IMR-90 (cell line): ENCODE data around the gene COX5B. TPM values are rescaled to one million over a fixed set of nuclear protein-coding genes. Genes with fewer than 3 reads are reported as not detected.

Experiments used
- ATAC-seq: fragments of 200-7000 bp; cut with Tn5 transposase; 2 replicates; pipeline ENCODE4 v1.9.1; 2020; ENCODE audit warnings: low read depth, mild to moderate bottlenecking, moderate library complexity
- BruUV-seq: library from RNA; stranded (reverse); fragments of 400-500 nt; replicated peaks from 2 replicates; lab custom pipeline; 2021; lab: Mats Ljungman, UMichigan
- CTCF ChIA-PET: fragments of 300-600 bp; formaldehyde crosslinking; extraction: SDS; loops from one replicate; lab custom pipeline; 2021; ENCODE audit warnings: antibody characterized with exemption; lab: Yijun Ruan, JAX
- POLR2A ChIA-PET: fragments of 300-600 bp; sonication (Branson Sonifier 250); formaldehyde crosslinking; loops from one replicate; lab custom pipeline; 2022; ENCODE audit warnings: antibody characterized with exemption; ENCODE audit not compliant: unreplicated experiment; lab: Charles Lee
- DNase-seq: peaks from one replicate; pipeline ENCODE4 v3.0.0; 2013
- H2AFZ ChIP-seq: replicated peaks from 2 replicates; pipeline ENCODE3; 2013; ENCODE audit warnings: low read length, mild to moderate bottlenecking; ENCODE audit not compliant: poor library complexity
- H2AK5ac ChIP-seq: 2 replicates; pipeline ENCODE4 v1.6.1; 2013; ENCODE audit warnings: low read depth, low read length, inconsistent platforms
- H2AK9ac ChIP-seq: replicated peaks from 2 replicates; pipeline ENCODE3; 2013; ENCODE audit warnings: mild to moderate bottlenecking, low read depth, low read length, moderate library complexity; ENCODE audit not compliant: poor library complexity
- H2BK120ac ChIP-seq: 2 replicates; pipeline ENCODE4 v1.6.1; 2013; ENCODE audit warnings: low read depth, low read length, inconsistent platforms
- H2BK15ac ChIP-seq: 3 replicates; pipeline ENCODE4 v1.6.1; 2013; ENCODE audit warnings: low read depth, low read length, inconsistent platforms
- H2BK20ac ChIP-seq: 2 replicates; pipeline ENCODE4 v1.6.1; 2013; ENCODE audit warnings: low read depth, mild to moderate bottlenecking, inconsistent platforms, low read length, moderate library complexity
- H2BK5ac ChIP-seq: 2 replicates; pipeline ENCODE4 v1.6.1; 2013; ENCODE audit warnings: mild to moderate bottlenecking, low read depth, low read length, inconsistent platforms; ENCODE audit not compliant: poor library complexity, severe bottlenecking
- H3K14ac ChIP-seq: replicated peaks from 2 replicates; pipeline ENCODE4 v1.6.1; 2013; ENCODE audit warnings: low read depth, low read length, inconsistent platforms
- H3K18ac ChIP-seq: 2 replicates; pipeline ENCODE4 v1.6.1; 2013; ENCODE audit warnings: low read depth, low read length, control low read depth
- H3K23ac ChIP-seq: 2 replicates; pipeline ENCODE4 v1.6.1; 2013; ENCODE audit warnings: low read depth, low read length, inconsistent platforms
- H3K27ac ChIP-seq: 2 replicates; pipeline ENCODE4 v1.5.1; 2013; ENCODE audit warnings: mild to moderate bottlenecking, control low read depth, low read length; ENCODE audit not compliant: insufficient read depth
- H3K27me3 ChIP-seq: 2 replicates; pipeline ENCODE4 v1.6.1; 2013; ENCODE audit warnings: low read length; ENCODE audit not compliant: control insufficient read depth, insufficient read depth
- H3K36me3 ChIP-seq: 2 replicates; pipeline ENCODE4 v1.6.1; 2013; ENCODE audit warnings: low read length, mixed read lengths; ENCODE audit not compliant: control insufficient read depth, insufficient read depth
- H3K4ac ChIP-seq: 2 replicates; pipeline ENCODE4 v1.6.1; 2013; ENCODE audit warnings: low read depth, low read length, inconsistent platforms
- H3K4me1 ChIP-seq: 2 replicates; pipeline ENCODE4 v1.6.1; 2013; ENCODE audit warnings: low read length, mixed read lengths; ENCODE audit not compliant: control insufficient read depth, insufficient read depth
- H3K4me2 ChIP-seq: 2 replicates; pipeline ENCODE4 v1.6.1; 2013; ENCODE audit warnings: low read depth, mild to moderate bottlenecking, control low read depth, low read length, moderate library complexity
- H3K4me3 ChIP-seq: 2 replicates; pipeline ENCODE4 v1.5.1; 2013; ENCODE audit warnings: low read depth, mild to moderate bottlenecking, control low read depth, low read length, moderate library complexity; ENCODE audit not compliant: insufficient read depth
- H3K56ac ChIP-seq: 2 replicates; pipeline ENCODE4 v1.6.1; 2013; ENCODE audit warnings: low read length, inconsistent platforms; ENCODE audit not compliant: insufficient read depth; ENCODE audit errors: extremely low read depth
- H3K79me1 ChIP-seq, 2 experiments: 2 replicates each; pipeline ENCODE4 v1.6.1; 2013; ENCODE audit warnings: low read length in 2 of 2, inconsistent platforms in 1 of 2, low read depth in 1 of 2
- H3K9ac ChIP-seq: 2 replicates; pipeline ENCODE4 v1.6.1; 2013; ENCODE audit warnings: low read depth, low read length, control low read depth
- H3K9me1 ChIP-seq: 2 replicates; pipeline ENCODE4 v1.6.1; 2013; ENCODE audit warnings: low read length, inconsistent platforms; ENCODE audit not compliant: insufficient read depth
- H3K9me3 ChIP-seq: 2 replicates; pipeline ENCODE4 v1.6.1; 2013; ENCODE audit warnings: low read length; ENCODE audit not compliant: control insufficient read depth, insufficient read depth
- H4K20me1 ChIP-seq: 2 replicates; pipeline ENCODE4 v1.6.1; 2013; ENCODE audit warnings: low read length, inconsistent platforms; ENCODE audit not compliant: insufficient read depth
- H4K5ac ChIP-seq: 2 replicates; pipeline ENCODE4 v1.6.1; 2013; ENCODE audit warnings: mild to moderate bottlenecking, low read depth, low read length, control low read depth
- H4K8ac ChIP-seq, 2 experiments: 2 replicates each; pipeline ENCODE4 v1.6.1; 2013; ENCODE audit warnings: low read depth in 2 of 2, low read length in 2 of 2, control low read depth in 1 of 2, inconsistent platforms in 1 of 2
- H4K91ac ChIP-seq: 2 replicates; pipeline ENCODE4 v1.6.1; 2013; ENCODE audit warnings: low read depth, low read length, inconsistent platforms; ENCODE audit not compliant: insufficient read depth
- ELK1 ChIP-seq: fragments of 150-350 bp; IDR thresholded peaks from 2 replicates; pipeline ENCODE4 v1.6.1; 2016; ENCODE audit warnings: low read depth, mild to moderate bottlenecking, low read length, moderate library complexity, borderline replicate concordance
- RCOR1 ChIP-seq: IDR thresholded peaks from 2 replicates; pipeline ENCODE4 v1.6.1; 2012; ENCODE audit warnings: mild to moderate bottlenecking, low read length, improper control_type of control experiment; ENCODE audit not compliant: insufficient replicate concordance
- WGBS, 2 experiments: methylation state at CpG; one replicate each; pipeline versions ENCODE4 v1.1.5 to v1.1.7; 2013; ENCODE audit warnings: missing lambda C conversion rate in 2 of 2; ENCODE audit not compliant: insufficient read length in 1 of 2; ENCODE audit errors: extremely low coverage in 2 of 2; 5-methylcytosine and 5-hydroxymethylcytosine counted together
- dilution Hi-C: fragments of 300-500 bp; cut with HindIII; formaldehyde crosslinking; loops from one replicate; pipeline ENCODE4 v1.14.3; 2018; ENCODE audit warnings: low sequenced_read_pairs; ENCODE audit not compliant: unreplicated experiment
- in situ Hi-C: fragments of 300-500 bp; cut with MboI; formaldehyde crosslinking; loops from 3 replicates; pipeline ENCODE4 v1.14.3; 2019; ENCODE audit warnings: low sequenced_read_pairs, inconsistent platforms, mixed read lengths
- intact Hi-C: fragments of 100-400 bp; cut with micrococcal nuclease; formaldehyde crosslinking; loops from 2 replicates; pipeline ENCODE4 v1.10.0; 2022
- polyA plus RNA-seq, 3 experiments: library from polyadenylated mRNA; depleted of rRNA; stranded (reverse); fragments of >200 nt; gene quantifications; 2 replicates each; pipeline ENCODE4 v1.2.3, GENCODE V29; 2012; ENCODE audit warnings: low replicate concordance in 1 of 3
- total RNA-seq: library from RNA; depleted of rRNA; stranded (reverse); fragments of >200 nt; gene quantifications from 2 replicates; pipeline ENCODE4 v1.2.3, GENCODE V29; 2012

The COX5B gene
- total and polyA plus RNA-seq, 2 of the 4 experiments (the other 2 are of a cell fraction) = 140 to 272 TPM

- no peak overlapping the region for H3K27ac ChIP-seq
- H3K79me1 ChIP-seq = no peaks in the 10 kb centered on the region
- in situ Hi-C loops = loop anchor here (10.0 kb wide), 1 partner anchor 101 kb away; no protein-coding TSS in a partner anchor
- no peaks in the 10 kb centered on the region for H3K9me1 ChIP-seq
- POLR2A ChIA-PET = no interaction called here
- H2BK15ac ChIP-seq = no peak overlapping the region
- H3K4me3 ChIP-seq = no peak overlapping the region
- H3K36me3 ChIP-seq = no peaks in the 10 kb centered on the region
- no peak overlapping the region for H2AK5ac ChIP-seq
- ATAC-seq (no peak), DNase-seq (no peak)
- H4K91ac ChIP-seq = no peak overlapping the region
- no TSS peak for BruUV-seq
- H3K4ac ChIP-seq = no peak overlapping the region
- no peak overlapping the region for H4K8ac ChIP-seq
- no peak overlapping the region for H3K18ac ChIP-seq
- H3K9ac ChIP-seq = no peak overlapping the region
- no peaks in the 10 kb centered on the region for H4K20me1 ChIP-seq
- intact Hi-C loops = no loop called here
- no peak overlapping the region for H4K5ac ChIP-seq
- no peak overlapping the region for H3K56ac ChIP-seq
- no peak overlapping the region for H2BK120ac ChIP-seq
- no peak overlapping the region for H2AFZ ChIP-seq
- no peaks in the 10 kb centered on the region; the same call in 1 of the 2 replicates for H3K27me3 ChIP-seq
- no peak overlapping the region for H2BK5ac ChIP-seq
- no peak overlapping the region for H2BK20ac ChIP-seq
- no CpG with 5 or more reads among the region's 5 CpGs for WGBS, 2 experiments
- dilution Hi-C loops = no loop called here
- H3K4me1 ChIP-seq = no peaks in the 10 kb centered on the region
- H3K9me3 ChIP-seq = no peaks in the 10 kb centered on the region
- CTCF ChIA-PET = interaction anchor here (2.3 to 5.3 kb wide), 2 partner anchors 31 to 105 kb away, joined by 5 to 47 read pairs; partner anchors contain the start of gene ANKRD36B
- TF ChIP-seq ELK1 = no peak
- no peak for TF ChIP-seq RCOR1
- no peak overlapping the region for H2AK9ac ChIP-seq
- no peak overlapping the region for H3K23ac ChIP-seq
- no peak overlapping the region for H3K4me2 ChIP-seq
- no peak overlapping the region for H3K14ac ChIP-seq
Measured at GRCh38 chr2:97695744-97696143, 49.9 kb downstream of the COX5B start.
